GM12875 (cell line): ENCODE results near the gene SLC4A9.

ENCODE experiments used
- H3K4me3 ChIP-seq: one replicate; pipeline ENCODE4 v1.5.1; 2011; ENCODE audit warnings: low read depth, low read length, control low read depth
- TF ChIP-seq, protein P1 (sequence below): IDR thresholded peaks from 2 replicates; pipeline ENCODE4 v1.5.1; 2011; ENCODE audit warnings: low read depth, mild to moderate bottlenecking, control low read depth, inconsistent platforms, low read length, moderate library complexity, borderline replicate concordance; ENCODE audit not compliant: insufficient read depth

The SLC4A9 gene

DNA sequence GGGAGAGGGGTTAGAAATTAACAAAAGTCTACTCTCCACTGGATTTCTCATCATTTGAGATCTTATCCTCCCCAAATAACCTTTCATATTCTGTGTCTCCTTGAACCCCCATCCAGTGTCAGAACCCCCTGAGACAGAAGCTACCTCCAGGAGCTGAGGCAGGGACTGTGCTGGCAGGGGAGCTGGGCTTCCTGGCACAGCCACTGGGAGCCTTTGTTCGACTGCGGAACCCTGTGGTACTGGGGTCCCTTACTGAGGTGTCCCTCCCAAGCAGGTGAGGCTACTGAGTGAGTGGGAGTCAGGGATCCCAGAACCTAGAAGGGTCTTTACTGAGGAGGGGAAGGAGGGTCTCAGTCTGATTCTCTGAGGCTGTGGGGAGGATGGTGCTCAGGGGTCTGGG is 1.9 kb downstream of the SLC4A9 start:
- TF ChIP-seq, protein P1, sequence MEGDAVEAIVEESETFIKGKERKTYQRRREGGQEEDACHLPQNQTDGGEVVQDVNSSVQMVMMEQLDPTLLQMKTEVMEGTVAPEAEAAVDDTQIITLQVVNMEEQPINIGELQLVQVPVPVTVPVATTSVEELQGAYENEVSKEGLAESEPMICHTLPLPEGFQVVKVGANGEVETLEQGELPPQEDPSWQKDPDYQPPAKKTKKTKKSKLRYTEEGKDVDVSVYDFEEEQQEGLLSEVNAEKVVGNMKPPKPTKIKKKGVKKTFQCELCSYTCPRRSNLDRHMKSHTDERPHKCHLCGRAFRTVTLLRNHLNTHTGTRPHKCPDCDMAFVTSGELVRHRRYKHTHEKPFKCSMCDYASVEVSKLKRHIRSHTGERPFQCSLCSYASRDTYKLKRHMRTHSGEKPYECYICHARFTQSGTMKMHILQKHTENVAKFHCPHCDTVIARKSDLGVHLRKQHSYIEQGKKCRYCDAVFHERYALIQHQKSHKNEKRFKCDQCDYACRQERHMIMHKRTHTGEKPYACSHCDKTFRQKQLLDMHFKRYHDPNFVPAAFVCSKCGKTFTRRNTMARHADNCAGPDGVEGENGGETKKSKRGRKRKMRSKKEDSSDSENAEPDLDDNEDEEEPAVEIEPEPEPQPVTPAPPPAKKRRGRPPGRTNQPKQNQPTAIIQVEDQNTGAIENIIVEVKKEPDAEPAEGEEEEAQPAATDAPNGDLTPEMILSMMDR, result no peak
- H3K4me3 ChIP-seq, result no peak overlapping the region

DNA sequence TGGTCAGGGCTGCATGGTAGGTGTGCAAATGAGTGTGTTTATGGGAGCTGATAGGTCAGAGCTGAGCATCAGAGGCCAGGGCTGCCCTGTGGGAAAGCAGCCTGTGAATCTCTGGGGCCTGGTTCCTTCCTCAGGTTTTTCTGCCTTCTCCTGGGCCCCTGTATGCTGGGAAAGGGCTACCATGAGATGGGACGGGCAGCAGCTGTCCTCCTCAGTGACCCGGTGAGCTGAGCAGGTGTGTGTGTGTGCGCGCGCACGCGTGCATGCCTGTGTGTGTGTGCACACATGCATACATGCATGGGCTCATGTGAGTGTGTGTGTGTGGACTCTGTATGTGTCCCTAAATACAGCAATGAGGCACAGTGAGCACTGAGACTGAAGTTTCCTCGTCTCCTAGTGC is 2.3 kb downstream of the SLC4A9 start:
- no peak overlapping the region for H3K4me3 ChIP-seq
- TF ChIP-seq, protein P1, result no peak

DNA sequence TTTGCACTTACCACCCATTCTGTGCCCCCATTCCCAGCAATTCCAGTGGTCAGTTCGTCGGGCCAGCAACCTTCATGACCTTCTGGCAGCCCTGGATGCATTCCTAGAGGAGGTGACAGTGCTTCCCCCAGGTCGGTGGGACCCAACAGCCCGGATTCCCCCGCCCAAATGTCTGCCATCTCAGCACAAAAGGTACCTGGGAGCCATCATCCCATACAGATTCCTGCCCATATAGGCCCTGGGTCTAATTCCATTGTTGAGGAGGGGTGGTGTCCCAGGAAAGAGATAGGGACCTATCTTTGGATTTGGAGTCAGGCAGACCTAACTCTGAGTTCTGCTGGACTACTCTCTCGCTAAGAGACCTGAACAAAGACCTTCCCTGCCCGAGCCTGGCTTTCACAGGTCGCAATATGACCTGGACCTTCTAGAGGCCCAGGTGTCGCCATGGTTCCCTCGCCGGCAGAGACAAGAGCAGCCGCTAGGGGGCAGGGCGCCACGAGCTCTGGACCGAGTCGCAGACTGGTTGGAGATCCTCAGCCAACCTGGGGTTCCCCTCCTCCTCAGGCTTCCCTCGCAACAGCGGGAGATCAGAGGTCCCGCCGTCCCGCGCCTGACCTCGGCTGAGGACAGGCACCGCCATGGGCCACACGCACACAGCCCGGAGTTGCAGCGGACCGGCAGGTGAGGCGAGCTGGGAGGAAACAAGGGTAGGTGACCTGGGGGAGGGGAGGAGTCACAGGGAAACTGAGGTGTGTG is 3.1 kb downstream of the SLC4A9 start:
- H3K4me3 ChIP-seq, result peak overlapping the region; percentile 35

DNA sequence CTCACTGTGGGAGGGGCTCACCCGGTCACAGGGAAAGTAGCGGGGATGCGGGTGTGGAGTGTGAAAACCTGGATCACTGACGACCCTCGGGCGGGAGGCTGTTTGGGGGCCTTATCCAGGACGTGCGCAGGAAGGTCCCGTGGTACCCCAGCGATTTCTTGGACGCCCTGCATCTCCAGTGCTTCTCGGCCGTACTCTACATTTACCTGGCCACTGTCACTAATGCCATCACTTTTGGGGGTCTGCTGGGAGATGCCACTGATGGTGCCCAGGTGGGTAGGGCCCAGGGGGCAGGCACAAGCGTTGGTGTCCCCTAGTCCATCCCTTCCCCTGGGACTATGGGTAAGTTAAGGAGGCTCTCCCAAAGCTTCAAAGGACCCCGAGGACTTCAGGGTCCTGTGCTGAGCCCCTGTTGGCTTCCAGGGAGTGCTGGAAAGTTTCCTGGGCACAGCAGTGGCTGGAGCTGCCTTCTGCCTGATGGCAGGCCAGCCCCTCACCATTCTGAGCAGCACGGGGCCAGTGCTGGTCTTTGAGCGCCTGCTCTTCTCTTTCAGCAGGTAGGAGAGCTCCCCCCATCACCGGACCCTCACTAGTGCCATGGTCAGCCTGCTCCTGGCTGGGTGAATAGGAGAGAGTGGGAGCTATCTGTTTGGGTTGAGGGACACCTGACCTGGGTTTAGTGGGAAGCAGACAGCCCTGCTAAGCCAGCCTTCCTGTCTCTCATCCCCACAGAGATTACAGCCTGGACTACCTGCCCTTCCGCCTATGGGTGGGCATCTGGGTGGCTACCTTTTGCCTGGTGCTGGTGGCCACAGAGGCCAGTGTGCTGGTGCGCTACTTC is 3.9 kb downstream of the SLC4A9 start:
- peak overlapping the region; percentile 35 for H3K4me3 ChIP-seq
- TF ChIP-seq, protein P1, result no peak

More for the DNA sequence above, 3.1 kb downstream of the SLC4A9 start:
- TF ChIP-seq, protein P1, result peak; percentile 97

DNA sequence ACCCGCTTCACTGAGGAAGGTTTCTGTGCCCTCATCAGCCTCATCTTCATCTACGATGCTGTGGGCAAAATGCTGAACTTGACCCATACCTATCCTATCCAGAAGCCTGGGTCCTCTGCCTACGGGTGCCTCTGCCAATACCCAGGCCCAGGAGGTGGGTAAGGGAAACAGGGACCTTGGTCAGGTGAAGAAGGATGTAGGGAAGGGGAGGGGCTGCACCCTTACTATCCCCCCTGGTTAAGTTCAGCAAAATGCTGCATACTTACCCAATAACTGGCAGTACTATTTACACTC is 4.4 kb downstream of the SLC4A9 start:
- H3K4me3 ChIP-seq, result no peak overlapping the region
- TF ChIP-seq, protein P1, result no peak

DNA sequence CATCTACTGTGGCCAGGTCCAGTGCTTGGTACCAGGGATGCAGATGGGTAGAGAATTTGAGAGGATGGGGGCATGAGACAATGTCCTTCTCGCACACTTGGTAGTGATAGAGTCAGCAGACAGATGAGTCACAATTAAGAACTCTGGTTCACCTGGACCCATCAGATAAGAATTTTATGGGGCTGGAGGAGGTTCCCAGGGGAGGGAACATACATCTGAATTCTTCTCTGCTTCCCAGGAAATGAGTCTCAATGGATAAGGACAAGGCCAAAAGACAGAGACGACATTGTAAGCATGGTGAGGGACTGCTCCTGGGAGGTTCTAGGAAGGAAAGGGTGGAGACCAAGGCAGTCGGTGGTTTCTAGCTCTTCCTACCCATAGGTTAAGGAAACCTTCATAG is 5.3 kb downstream of the SLC4A9 start:
- TF ChIP-seq, protein P1, result no peak
- no peak overlapping the region for H3K4me3 ChIP-seq

DNA sequence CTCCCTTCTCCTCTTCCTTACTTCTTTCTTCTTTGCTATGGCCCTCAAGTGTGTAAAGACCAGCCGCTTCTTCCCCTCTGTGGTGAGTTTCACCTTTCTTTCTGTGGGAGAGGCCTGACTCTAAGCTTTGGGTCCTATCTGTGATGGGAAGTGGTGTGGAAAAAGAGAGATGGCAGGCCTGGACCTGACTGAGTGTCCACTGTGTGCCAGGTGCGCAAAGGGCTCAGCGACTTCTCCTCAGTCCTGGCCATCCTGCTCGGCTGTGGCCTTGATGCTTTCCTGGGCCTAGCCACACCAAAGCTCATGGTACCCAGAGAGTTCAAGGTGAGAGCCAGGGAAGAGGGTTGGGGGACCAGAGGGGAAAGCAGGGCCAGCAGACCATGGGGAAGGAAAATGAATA is 5.9 kb downstream of the SLC4A9 start:
- H3K4me3 ChIP-seq, result no peak overlapping the region
- TF ChIP-seq, protein P1, result no peak
